Renal pelvis (tissue), 12 donors: Measurements from ENCODE around the gene CIDEC. TPM values are rescaled to one million over a fixed set of nuclear protein-coding genes. Genes with fewer than 3 reads are reported as not detected.

Experiments used
- DNase-seq: peaks from one replicate; pipeline ENCODE4 v3.0.0-alpha.2; 2013
- long read RNA-seq, 16 experiments: transcript quantifications; one replicate each; lab custom pipeline, GENCODE V29; 2026
- polyA plus RNA-seq, 3 donors: library from polyadenylated mRNA; unstranded; fragments of 120-200 nt; gene quantifications; one replicate each; pipeline ENCODE4 v1.2.1, GENCODE V29; 2013; ENCODE audit not compliant: insufficient read length in 3 of 3

Gene CIDEC, protein sequence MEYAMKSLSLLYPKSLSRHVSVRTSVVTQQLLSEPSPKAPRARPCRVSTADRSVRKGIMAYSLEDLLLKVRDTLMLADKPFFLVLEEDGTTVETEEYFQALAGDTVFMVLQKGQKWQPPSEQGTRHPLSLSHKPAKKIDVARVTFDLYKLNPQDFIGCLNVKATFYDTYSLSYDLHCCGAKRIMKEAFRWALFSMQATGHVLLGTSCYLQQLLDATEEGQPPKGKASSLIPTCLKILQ
- polyA plus RNA-seq, result under 1 TPM in 1 of 3 donors, not detected in 2; 0.19 TPM
- long read RNA-seq, donor 1, result 0 reads
- long read RNA-seq, donor 2, result 0 reads
- long read RNA-seq, donor 3, partial matches to known transcripts, result 7 of 29 reads
- long read RNA-seq, donor 3, other reads (novel, unspliced or antisense), result 22 of 29 reads
- long read RNA-seq, donor 4, result 0 reads
- long read RNA-seq, donor 5, result 0 reads
- long read RNA-seq, donor 6, partial matches to known transcripts, result 6 of 15 reads
- long read RNA-seq, donor 6, other reads (novel, unspliced or antisense), result 9 of 15 reads
- long read RNA-seq, donor 7, result 0 reads
- long read RNA-seq, donor 8, result 0 reads
- long read RNA-seq, donor 9, result 0 reads
- long read RNA-seq, donor 10, result 0 reads
- long read RNA-seq, donor 11, result 0 reads
- long read RNA-seq, donor 12, result 0 reads
- long read RNA-seq, donor 13, result 0 reads
- long read RNA-seq, donor 14, result 0 reads
- long read RNA-seq, donor 15, result 0 reads
- long read RNA-seq, donor 16, result 0 reads

DNA sequence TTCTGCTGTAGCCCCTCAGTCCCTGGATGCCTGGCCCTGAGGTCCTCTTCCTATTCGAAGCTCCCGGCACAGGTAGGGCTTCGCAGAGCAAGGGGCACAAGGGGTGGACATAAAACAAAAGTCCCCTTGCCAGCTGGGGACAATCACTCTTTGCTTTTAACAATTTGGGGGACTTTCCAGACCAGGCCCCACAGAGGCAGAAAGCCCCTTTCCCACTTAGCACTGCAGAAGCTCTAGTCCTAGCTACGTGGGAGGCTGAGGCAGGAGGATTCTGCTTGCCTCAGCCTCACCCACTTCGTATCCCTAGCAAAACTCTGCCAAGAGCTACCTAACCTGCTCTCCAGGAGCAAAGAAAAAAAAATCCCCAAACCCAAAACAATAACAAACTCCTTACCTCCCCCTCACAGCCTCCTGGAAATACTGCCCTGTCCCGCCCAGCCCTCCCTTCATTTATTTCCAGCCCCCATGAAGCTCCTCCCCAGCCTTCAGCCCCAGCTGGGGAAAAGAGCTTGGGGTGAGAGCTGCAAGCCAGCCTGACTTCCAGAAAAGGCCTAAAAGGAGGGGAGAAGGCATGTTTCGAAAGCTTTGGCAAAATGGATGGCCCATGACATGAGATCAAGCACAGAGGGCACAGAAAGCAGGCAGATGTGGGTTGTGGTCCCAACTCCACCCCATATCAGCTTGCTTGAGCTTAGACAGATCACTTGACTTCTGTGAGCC lies at the start of gene CIDEC:
CIDEC (minus strand) TSS at position 424 of the 720 bp plus-strand sequence. CDS start 1,767 bp downstream, outside the sequence.
- no peak for DNase-seq

DNA sequence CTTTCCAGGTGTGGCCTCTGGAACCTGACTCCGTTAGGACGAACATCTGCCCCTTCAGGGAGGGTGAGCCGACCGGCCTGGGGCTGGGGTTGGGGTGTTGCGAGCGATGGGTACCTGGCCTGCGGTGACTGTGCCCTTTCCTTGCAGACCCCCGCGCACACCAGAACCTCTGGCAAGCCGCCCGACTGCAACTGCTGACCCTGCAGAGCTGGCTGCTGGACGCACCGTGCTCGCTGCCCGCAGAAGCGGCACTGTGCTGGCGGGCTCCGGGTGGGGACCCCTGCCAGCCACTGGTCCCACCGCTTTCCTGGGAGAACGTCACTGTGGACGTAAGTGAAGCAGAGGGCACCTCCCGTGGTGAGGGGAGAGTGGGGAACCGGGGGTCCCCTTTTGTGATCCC lies 48.1 kb upstream of the CIDEC start:
- no peak for DNase-seq

DNA sequence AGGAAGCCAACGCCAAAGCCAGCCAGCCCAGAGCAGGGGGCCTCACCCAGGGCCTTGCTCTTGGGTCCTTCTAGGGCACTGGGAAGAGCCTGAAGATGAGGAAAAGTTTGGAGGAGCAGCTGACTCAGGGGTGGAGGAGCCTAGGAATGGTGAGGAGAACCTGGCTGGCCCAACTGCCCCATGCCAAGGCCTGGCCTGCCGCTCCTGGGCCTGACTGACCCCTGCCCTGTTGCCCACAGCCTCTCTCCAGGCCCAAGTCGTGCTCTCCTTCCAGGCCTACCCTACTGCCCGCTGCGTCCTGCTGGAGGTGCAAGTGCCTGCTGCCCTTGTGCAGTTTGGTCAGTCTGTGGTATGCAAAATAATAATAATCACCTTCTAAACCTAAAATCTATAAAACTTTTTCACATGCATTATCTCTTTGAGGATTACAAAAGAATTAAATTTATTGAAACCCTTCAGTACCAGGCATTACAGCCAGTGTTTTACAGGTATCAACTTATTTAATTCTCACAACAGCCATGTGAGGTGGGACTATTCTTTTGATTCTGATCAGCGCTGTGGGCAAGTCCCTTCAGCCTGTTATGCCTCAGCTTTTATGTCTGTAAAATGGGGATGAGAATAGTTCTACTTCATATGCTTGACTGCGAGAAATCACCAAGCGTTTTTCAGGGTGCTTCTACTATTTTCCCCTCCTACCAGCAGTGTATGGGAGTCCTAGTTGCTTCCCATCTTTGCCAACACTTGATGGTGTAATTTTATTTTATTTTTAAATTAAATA lies 38.4 kb upstream of the CIDEC start:
- no peak for DNase-seq

DNA sequence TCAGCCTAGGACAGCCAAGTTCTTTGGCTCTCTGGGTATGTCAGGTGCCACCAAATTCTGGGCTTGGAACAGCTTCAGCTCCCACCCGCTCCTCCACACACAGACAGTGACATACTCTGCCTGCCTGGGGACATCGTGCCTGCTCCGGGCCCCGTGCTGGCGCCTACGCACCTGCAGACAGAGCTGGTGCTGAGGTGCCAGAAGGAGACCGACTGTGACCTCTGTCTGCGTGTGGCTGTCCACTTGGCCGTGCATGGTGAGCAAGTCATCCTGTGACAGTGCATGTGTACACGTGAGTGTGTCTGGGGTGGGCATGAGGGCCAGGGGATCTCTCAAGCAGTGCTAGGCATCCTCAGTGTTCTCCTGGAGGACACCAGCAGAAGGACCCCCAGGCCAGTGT lies 37.8 kb upstream of the CIDEC start:
- no peak for DNase-seq

DNA sequence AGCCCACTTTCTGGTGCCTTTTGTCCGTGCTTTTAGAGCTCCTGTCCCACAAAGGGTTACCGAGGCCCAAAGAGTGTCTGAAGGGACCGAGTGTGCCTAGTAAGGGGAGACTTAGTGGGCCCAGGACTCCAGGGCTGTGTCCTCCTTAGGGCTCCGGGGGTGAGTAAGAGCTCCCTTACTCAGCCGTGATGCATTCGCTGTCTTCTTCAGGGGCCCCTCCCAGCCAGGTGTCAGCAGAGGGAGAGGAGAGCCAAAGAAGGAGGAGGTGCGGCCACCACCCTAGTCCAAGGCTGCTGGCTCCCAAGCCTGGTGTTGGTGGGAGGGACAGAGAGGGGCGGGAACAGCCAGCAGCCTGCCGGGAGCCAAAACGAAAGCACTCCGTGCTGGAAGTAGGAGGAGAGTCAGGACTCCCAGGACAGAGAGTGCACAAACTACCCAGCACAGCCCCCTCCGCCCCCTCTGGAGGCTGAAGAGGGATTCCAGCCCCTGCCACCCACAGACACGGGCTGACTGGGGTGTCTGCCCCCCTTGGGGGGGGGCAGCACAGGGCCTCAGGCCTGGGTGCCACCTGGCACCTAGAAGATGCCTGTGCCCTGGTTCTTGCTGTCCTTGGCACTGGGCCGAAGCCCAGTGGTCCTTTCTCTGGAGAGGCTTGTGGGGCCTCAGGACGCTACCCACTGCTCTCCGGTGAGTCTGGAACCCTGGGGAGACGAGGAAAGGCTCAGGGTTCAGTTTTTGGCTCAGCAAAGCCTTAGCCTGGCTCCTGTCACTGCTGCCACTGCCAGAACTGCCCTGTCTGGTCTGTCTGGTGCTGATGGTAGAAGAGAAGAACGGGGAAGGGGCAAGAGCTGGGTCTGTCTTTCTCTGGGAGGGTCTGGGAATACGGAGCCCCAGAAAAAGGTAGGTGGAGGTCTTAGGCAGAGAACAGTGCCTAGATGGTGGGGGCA lies 37.0 kb upstream of the CIDEC start, which contains the start of gene IL17RC:
IL17RC (plus strand) TSS at position 365 of the 947 bp plus-strand sequence; CDS start at position 583, 218 bp downstream.
- DNase-seq, result peak; percentile 71

DNA sequence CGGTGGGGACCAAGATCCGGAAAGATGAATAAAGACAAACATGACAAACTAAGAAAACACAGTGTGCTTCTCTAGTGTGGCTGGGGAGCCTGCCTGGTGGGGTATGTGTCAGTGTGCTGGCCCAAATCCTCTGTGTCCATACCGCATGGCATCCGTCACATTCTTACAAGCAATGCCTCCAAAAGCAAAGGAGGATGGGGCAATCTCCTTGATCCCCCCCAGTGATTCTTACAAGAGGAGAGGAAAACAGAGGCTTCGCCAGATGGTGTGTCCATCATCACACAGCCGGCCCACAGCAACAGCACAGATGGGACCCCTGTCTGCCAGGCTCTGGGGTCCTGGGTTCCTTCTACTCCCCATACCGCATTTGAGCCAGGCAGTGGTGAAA lies 36.3 kb upstream of the CIDEC start:
- no peak for DNase-seq

DNA sequence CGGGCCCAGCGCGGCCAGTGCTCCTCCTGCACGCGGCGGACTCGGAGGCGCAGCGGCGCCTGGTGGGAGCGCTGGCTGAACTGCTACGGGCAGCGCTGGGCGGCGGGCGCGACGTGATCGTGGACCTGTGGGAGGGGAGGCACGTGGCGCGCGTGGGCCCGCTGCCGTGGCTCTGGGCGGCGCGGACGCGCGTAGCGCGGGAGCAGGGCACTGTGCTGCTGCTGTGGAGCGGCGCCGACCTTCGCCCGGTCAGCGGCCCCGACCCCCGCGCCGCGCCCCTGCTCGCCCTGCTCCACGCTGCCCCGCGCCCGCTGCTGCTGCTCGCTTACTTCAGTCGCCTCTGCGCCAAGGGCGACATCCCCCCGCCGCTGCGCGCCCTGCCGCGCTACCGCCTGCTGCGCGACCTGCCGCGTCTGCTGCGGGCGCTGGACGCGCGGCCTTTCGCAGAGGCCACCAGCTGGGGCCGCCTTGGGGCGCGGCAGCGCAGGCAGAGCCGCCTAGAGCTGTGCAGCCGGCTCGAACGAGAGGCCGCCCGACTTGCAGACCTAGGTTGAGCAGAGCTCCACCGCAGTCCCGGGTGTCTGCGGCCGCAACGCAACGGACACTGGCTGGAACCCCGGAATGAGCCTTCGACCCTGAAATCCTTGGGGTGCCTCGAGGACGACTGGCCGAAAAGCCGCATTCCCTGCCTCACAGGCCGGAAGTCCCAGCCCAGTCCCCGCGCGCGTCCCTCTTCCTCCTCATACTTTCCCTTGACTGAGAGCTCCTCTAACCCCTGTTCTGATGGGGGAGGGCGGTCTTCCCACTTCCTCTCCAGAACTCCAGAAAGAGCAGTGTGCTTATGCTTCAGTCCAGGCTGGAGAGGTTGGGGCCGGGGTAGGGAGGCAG lies 35.4 kb upstream of the CIDEC start:
- DNase-seq, result peak; percentile 74

DNA sequence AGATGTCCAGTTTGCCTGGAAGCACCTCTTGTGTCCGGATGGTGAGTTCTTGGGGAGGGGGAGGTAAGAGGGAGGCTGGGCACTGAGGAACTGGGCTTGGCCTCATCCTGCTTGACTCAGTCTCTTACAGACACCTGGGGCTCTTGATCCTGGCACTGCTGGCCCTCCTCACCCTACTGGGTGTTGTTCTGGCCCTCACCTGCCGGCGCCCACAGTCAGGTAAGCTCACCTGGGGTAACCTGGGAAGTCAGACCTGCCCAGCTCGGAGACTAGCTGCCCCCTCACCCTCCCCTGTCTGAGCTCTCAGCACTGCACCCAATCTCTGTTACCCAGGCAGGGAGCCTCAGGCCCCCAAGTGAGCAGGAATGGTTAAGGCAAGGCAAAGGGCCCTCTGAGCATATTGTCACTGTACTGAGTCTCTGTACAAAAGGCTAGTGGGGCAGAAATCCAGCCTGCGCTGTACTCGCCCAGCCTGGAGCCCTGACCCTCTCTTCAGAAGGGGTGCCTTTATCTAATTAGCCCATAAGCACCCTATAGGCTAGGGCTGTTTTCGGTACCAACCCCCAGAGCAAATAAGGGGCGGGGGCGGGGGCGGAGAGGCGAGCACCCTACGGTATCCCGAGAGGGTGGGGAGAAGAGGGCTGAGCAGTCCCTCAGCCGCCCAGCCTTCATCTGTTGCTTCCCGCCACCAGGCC lies 34.7 kb upstream of the CIDEC start:
- DNase-seq, result no peak

DNA sequence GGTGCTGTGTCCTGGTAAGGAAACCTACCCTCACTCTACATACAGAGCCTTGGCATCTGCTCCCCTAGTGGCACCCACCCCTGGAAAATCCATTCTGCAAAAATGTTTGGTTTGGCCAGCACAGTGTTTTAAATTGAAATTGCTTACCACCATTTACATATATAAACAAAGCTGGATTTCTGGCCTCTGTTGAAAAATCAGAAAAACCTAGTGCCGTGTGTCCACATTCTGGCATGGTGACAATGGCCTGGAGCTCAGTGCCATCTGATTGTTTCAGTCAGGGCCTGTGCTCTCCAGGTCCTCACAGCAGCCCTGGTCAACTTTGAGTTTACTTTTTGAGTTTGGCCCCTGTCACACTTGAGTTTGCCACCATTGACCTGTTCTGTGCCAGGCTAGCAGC lies 34.0 kb upstream of the CIDEC start:
- no peak for DNase-seq

DNA sequence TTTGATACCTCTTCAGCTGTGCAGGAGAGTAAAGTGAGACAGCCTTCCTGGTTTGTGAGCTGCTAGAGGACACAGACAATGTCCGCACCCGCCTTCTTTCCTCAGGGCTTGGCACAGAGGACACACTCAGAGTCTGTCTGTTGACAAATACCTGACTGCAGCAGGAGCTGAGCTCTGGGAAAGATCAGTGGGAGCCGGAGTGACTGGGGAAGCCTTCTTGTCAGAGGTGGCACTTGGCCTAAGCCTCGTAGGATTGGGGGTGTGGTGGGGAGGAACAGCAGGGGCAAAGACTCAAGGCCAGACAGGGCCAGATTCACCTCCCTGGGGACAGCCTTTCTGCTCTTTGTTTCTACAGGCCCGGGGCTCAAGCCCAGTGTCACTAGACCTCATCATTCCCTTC lies 33.5 kb upstream of the CIDEC start:
- DNase-seq, result no peak

DNA sequence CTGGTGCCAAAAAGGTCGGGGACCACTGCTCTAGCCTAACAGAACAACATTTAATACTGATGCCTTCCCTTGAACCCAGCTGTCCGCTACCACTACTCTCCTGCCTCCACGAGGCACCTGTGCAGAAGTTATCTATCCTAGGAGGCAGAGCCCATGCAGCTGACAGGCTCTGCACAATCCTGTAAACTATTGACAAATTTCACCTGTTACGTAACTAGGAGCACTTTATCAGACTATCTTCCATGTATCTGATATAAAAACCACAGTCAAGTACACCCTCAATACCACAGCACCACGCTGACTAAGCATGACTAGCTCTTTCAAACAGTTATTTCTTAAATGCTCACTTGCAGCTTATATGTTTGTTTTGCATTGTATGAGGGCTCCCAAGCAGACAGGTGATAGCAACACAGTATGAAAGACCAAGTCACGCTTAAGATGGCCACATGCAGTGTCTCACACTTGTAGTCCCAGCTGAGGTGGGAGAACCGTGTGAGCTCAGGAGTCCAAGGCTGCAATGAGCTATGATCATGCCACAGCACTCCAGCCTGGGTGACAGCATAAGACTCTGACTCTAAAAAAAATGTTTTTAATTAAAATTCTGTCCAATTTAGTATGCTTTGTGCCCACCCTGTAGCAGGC lies 32.4 kb upstream of the CIDEC start:
- DNase-seq, result no peak

DNA sequence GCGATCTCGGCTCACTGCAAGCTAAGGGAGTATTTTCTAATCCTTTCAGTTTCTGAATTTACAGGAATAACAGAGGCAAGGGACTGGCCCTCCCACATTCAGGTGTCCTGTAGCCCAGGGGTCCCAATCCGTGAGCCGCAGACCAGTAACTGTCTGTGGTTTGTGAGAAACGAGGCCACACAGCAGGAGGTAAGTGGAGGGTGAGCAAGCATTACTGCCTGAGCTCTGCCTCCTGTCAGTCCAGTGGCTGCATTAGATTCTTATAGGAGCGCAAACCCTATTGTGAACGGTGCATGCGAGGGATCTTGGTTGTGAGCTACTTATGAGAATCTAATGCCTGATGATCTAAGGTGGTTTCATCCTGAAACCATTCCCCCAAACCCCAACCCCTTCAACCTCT lies 31.8 kb upstream of the CIDEC start:
- no peak for DNase-seq

DNA sequence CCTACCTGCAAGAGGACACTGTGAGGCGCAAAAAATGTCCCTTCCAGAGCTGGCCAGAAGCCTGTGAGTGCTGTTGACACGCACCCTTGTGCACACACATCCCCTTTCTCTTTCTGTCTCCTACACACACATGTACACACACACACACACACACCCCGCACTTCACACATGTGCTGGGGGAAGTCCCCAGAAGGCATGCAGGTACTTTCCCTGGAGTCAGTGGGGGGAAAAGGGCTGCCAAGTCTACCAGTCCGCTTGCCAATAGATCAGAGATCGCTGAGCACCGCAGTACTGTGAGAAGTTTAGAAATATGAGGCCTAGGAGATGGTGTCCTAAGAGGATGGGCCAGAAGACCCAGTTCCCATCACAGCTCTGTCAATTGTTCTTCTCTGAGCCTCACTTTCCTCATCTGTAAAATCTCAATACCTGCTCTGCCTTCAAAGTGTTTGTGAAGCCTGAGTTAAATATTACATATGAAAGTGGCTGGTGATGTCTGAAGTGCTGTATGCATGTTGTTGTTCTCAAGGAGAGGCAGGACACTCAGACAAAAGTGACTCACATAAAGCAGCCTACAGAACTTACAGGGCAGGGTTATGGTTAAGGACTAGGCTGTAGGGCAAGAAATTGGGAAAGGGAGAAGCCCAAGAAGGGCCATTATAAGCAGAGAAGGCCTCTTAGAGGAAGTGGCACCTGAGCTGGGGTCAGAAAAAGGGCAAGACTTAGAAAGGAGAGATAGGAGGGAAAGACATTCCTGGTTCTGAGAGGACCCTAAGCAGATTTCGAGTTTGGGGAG lies 29.4 kb upstream of the CIDEC start:
- no peak for DNase-seq

DNA sequence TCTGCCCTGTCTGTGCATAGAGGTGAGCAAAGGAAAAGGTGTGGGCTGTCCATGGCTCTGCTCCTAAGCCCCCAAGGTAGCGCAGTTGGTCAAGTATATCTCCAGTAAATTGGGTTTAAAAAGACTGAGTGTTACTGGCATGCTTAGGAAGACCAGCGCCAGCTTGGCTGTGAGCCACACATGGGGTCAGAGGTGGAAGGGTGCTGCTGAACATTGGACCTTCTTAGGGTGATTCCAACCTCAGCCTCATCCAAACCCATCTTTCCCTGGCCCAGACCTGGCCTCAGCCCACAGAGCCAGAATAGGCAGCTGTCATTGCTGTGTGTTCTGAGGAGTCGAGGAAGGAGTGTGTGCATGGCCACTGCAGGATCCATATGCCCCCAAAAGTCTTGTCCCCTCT lies 28.2 kb upstream of the CIDEC start:
- DNase-seq, result no peak

DNA sequence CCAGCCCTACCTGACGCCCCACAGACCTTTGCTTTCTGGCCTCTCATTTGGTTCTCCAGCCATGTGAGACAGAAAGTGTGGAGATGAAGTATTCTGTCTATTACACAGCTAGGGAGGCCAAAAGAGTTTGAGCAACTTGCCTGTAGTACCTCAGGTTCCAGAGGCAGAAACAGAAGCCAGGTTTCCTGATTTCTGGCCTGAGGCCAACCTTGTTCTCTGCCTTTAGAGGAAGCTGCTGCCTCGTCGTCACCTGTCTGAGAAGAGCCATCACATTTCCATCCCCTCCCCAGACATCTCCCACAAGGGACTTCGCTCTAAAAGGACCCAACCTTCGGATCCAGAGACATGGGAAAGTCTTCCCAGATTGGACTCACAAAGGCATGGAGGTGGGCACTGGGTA lies 26.4 kb upstream of the CIDEC start:
- DNase-seq, result no peak

DNA sequence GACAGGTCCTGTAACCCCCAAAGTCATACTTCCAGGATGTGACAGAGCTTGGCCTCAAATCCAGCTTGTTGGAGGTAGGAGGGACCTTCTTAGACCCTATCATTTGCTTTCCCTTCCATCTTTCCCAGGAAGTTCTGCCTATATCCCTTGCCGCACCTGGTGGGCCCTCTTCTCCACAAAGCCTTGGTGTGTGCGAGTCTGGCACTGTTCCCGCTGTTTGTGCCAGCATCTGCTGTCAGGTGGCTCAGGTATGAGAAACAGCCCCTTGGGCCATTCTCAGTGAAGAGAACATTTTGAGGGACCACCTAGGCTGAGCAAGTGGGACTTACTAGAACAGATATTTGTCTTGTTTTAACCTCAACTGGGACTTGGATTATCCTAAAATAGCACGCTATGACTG lies 23.9 kb upstream of the CIDEC start:
- DNase-seq, result no peak

DNA sequence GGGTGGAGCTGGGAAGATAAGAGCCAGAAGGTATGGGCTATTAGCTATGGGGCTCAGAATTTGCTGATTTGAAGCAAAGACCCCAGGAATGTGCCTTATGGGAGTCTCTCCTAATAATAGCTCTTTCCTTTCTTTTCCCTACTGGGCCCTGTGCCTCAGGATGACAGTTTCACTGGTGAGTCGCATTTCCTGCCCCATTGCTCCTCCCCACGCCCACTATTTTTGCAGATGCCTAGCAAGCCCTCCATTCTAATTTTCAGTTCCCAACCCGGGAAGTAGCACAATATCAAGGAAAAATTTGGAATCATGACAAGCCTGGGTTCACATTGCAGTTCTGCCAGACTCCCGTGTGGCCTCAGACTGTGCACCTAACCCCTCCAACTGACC lies 23.2 kb upstream of the CIDEC start:
- no peak for DNase-seq
